Measurements from ENCODE around the gene INPP5B.

DNA sequence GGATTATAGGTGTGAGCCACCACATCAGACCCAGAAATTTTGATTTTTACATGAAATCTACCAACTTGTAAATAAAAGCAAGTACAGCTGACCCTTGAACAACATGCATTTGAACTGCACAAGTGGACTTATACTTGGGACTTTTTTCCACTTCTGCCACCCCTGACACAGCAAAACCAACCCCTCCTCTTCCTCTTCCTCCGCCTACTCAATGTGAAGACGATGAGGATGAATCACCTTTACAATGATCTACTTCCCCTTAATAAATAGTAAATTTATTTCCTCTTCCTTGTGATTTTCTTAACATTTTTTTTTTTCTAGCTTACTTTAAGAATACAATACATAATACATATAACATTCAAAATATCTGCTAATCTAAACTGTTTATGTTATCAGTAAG is 121.3 kb downstream of the INPP5B start:
- TF ChIP-seq EZH2 (optimal IDR thresholded peaks at IDR 0.05; ENCODE audit: low read depth, low read length) (no peak), CTCF (IDR thresholded peaks at IDR 0.05; ENCODE audit: low read length) (no peak), EZH2phosphoT487 (IDR thresholded peaks at IDR 0.05; ENCODE audit: low read length) (no peak)

All from MM.1S (cell line).